SK-N-SH treated with all-trans-retinoic acid at 6 μM for 48 hours (cell line): ENCODE results near the gene TNXB.

ENCODE experiments used
- ARNTL ChIP-seq: fragments of 450-650 bp; formaldehyde crosslinking; IDR thresholded peaks from 2 replicates; pipeline ENCODE4 v1.5.0; 2020; ENCODE audit warnings: low read depth, mild to moderate bottlenecking, moderate library complexity, borderline replicate concordance
- BACH2 ChIP-seq: fragments of 250-450 bp; sonication (Bioruptor Pico); IDR thresholded peaks from 2 replicates; pipeline ENCODE4 v1.9.0; 2021; ENCODE audit warnings: mild to moderate bottlenecking, borderline replicate concordance
- TF ChIP-seq, protein P1 (sequence below): fragments of 250-450 bp; sonication (Bioruptor Pico); IDR thresholded peaks from 2 replicates; pipeline ENCODE4 v1.5.1; 2020; ENCODE audit warnings: low read depth, mild to moderate bottlenecking, moderate library complexity

DNA sequence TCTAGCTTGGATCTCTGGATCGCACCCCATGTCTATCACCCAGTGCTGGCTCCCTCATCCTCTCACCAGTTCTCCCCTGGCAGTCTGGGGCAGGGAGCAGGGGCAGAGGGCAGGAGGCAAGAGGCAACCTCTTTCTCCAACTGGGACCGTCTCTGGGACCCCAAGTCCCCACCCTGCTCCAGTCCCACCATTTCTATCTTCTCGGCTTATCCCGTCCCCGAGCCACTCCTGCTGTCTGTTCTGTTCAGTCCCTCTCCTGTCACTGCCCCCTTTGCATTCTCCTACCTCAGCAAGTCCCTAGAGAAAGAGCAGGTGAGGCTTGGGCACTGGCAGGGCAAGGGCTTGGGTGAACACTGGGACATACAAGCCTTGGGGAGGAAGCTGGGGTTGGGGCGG is 625 bp upstream of the TNXB start:
- TF ChIP-seq ARNTL (no peak), BACH2 (CRISPR knock-in tag) (no peak)
- TF ChIP-seq, protein P1, sequence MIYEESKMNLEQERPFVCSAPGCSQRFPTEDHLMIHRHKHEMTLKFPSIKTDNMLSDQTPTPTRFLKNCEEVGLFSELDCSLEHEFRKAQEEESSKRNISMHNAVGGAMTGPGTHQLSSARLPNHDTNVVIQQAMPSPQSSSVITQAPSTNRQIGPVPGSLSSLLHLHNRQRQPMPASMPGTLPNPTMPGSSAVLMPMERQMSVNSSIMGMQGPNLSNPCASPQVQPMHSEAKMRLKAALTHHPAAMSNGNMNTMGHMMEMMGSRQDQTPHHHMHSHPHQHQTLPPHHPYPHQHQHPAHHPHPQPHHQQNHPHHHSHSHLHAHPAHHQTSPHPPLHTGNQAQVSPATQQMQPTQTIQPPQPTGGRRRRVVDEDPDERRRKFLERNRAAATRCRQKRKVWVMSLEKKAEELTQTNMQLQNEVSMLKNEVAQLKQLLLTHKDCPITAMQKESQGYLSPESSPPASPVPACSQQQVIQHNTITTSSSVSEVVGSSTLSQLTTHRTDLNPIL, result no peak
